ENCODE data around the gene NCK1. TPM values are rescaled to one million over a fixed set of nuclear protein-coding genes. Genes with fewer than 3 reads are reported as not detected.
"Not testable (repeated sequence)": the region's sequence is repeated elsewhere in the genome, so short reads cannot be mapped to it uniquely, and the experiment has no call there.

The NCK1 gene
- total and polyA plus RNA-seq, 9 donors: 24.2 to 34.6 (median 27.5) TPM

DNA sequence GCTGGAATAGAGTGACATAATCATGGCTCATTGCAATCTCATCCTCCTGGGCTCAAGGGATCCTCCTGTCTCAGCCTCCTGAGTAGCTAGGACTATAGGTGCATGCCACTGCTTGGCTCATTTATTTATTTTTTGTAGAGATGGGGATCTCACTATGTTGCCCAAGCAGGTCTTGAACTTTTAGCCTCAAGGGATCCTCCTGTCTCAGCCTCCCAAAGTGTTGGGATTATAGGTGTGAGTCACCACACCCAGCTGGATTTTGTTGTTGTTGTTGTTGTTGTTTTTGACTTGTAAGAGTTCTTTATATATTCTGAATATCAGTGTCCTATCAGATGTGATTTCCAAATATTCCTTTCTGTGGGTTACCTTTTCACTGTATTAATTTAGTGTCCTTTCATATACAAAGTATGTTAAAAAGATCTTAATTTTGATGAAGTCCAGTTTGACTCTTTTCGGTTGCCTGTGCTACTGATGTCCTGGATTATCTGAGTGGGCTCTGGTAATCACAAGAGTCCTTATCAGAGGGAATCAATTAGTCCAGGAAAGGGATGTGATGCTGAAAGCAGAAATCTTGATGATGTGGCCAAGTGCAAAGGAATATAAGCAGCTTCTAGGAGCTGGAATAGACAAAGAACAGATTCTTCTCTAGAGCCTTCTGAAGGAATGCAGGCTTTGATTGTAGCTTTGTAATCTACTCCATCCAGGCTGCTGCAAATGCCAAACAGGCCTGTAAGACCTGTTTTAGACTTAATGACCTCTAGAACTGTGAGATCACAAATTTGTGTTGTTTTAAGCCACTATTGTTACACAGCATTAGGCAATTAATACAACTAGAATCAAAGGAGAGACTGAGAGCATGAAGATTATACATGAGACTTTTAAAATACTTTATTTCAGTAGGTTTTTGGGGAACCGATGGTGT lies 30.2 kb downstream of the NCK1 start:
- Histone ChIP-seq H3K4me3 (ENCODE audit: low read length) (no peak overlapping the region), H3K4me1 (ENCODE audit: control insufficient read depth, insufficient read depth, low read length) (no peaks in the 10 kb centered on the region), H3K36me3 (ENCODE audit: control insufficient read depth, insufficient read depth, low read length) (peaks cover 5% of the 10 kb centered on the region), H3K27ac (ENCODE audit: low read length) (no peak overlapping the region), H3K9me3 (replicated peaks; ENCODE audit: control insufficient read depth, low read depth, low read length) (peaks cover 6% of the 10 kb centered on the region), H3K27me3 (ENCODE audit: control insufficient read depth, insufficient read depth, low read length) (no peaks in the 10 kb centered on the region)
- no peak for DNase-seq
- 0% methylated on average over 1 of the region's 2 CpGs for WGBS (ENCODE audit: insufficient coverage)

DNA sequence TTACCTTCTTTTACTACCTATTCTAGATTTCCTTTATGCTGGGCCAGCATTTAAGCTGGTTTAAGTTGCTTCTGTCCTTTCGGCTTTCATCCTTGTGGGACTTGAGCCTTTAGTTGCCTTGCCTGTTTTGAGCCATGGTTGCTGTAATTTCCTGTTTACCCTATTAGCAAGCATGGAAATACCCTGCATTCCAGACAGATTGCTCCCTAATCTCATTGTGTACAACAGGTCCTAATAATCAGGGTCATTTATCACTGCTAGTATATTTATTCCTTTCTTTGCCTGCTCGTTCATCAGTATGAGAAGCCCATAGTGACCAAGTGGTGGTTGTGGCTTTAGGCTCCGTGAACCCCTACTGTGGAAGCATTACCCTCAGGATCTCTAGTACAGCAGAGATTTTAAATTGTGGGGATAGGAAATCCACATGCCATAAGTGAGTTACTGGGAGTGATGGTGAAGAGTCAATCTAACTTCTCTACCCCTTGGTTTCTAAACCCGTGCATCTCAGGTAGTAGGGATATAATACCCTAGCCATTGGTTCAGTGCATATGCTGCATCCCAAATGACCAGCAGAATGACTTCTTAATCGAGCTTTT lies 31.9 kb downstream of the NCK1 start:
- no peak overlapping the region for H3K4me3 ChIP-seq (ENCODE audit: low read length)
- H3K27ac ChIP-seq (ENCODE audit: low read length): no peak overlapping the region
- no peaks in the 10 kb centered on the region for H3K27me3 ChIP-seq (ENCODE audit: control insufficient read depth, insufficient read depth, low read length)
- no peaks in the 10 kb centered on the region for H3K4me1 ChIP-seq (ENCODE audit: control insufficient read depth, insufficient read depth, low read length)
- DNase-seq: no peak
- peaks cover 6% of the 10 kb centered on the region for H3K9me3 ChIP-seq (replicated peaks; ENCODE audit: control insufficient read depth, low read depth, low read length)
- no CpG with 5 or more reads among the region's 5 CpGs for WGBS (ENCODE audit: insufficient coverage)
- H3K36me3 ChIP-seq (ENCODE audit: control insufficient read depth, insufficient read depth, low read length): peaks cover 5% of the 10 kb centered on the region

DNA sequence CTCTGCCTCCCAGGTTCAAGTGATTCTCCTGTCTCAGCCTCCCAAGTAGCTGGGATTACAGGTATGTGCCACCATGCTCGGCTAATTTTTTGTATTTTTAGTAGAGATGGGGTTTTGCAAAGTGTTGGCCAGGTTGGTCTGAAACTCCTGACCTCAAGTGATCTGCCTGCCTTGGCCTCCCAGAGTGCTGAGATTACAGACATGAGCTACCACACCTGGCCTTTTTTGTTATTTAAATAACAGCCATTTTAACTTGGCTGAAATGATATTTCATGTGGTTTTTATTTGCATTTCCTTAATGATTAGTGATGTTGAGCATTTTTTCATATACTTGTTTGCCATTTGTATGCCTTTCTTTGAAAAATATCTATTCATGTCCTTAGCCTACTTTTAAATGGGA lies 35.2 kb downstream of the NCK1 start:
- not testable (repeated sequence) for H3K4me3 ChIP-seq (ENCODE audit: low read length); H3K36me3 ChIP-seq (ENCODE audit: control insufficient read depth, insufficient read depth, low read length); H3K27ac ChIP-seq (ENCODE audit: low read length); H3K27me3 ChIP-seq (ENCODE audit: control insufficient read depth, insufficient read depth, low read length); H3K4me1 ChIP-seq (ENCODE audit: control insufficient read depth, insufficient read depth, low read length); DNase-seq
- peaks cover 14% of the 10 kb centered on the region for H3K9me3 ChIP-seq (replicated peaks; ENCODE audit: control insufficient read depth, low read depth, low read length)
- WGBS (ENCODE audit: insufficient coverage): no CpG with 5 or more reads among the region's 1 CpG

DNA sequence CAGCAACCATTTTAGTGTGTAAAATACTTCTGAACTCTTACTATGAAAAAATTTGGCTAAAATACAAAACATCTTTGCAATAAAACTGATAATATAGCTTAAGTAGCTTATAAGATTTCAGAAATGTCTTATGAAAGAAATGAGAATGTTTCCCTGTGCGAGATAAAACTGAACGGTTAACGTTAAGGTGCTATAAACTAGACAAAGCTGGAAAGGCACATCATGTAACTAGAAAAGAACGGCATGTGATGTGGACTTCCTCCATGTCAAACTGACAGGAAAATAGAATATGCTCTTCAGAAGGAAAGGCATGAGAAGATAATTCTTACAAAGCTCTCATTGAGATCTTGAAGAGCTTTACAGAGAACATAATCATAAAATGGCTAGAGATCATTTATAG lies 36.5 kb downstream of the NCK1 start:
- peaks cover 5% of the 10 kb centered on the region for H3K36me3 ChIP-seq (ENCODE audit: control insufficient read depth, insufficient read depth, low read length)
- no peak overlapping the region for H3K4me3 ChIP-seq (ENCODE audit: low read length)
- peaks cover 23% of the 10 kb centered on the region for H3K9me3 ChIP-seq (replicated peaks; ENCODE audit: control insufficient read depth, low read depth, low read length)
- H3K4me1 ChIP-seq (ENCODE audit: control insufficient read depth, insufficient read depth, low read length): no peaks in the 10 kb centered on the region
- no peaks in the 10 kb centered on the region for H3K27me3 ChIP-seq (ENCODE audit: control insufficient read depth, insufficient read depth, low read length)
- no peak for DNase-seq
- WGBS (ENCODE audit: insufficient coverage): 60% methylated on average over 2 of the region's 4 CpGs
- H3K27ac ChIP-seq (ENCODE audit: low read length): no peak overlapping the region

DNA sequence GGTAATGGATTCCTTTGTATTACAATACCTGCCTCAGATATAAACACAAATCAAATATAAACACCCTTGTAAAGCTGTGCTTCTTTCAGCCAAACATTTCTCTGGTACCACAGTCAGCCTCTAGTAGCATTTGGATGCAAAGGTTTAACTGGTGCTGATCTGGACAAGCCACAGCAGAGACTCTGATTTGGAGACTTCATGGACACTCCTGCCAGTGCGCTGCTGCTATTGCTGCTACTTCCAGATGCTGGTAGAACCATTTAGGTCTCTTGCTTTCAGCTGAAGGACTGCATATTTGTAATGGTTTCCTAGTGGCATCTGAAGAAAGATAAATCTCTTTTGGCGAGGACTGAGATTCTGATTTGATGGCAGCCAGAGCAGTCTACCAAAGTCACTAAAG lies 36.9 kb downstream of the NCK1 start:
- 100% methylated on average over 1 of the region's 2 CpGs for WGBS (ENCODE audit: insufficient coverage)
- Histone ChIP-seq H3K9me3 (replicated peaks; ENCODE audit: control insufficient read depth, low read depth, low read length) (peaks cover 28% of the 10 kb centered on the region), H3K4me1 (ENCODE audit: control insufficient read depth, insufficient read depth, low read length) (no peaks in the 10 kb centered on the region), H3K4me3 (ENCODE audit: low read length) (no peak overlapping the region), H3K36me3 (ENCODE audit: control insufficient read depth, insufficient read depth, low read length) (peaks cover 5% of the 10 kb centered on the region), H3K27ac (ENCODE audit: low read length) (no peak overlapping the region), H3K27me3 (ENCODE audit: control insufficient read depth, insufficient read depth, low read length) (no peaks in the 10 kb centered on the region)
- no peak for DNase-seq

DNA sequence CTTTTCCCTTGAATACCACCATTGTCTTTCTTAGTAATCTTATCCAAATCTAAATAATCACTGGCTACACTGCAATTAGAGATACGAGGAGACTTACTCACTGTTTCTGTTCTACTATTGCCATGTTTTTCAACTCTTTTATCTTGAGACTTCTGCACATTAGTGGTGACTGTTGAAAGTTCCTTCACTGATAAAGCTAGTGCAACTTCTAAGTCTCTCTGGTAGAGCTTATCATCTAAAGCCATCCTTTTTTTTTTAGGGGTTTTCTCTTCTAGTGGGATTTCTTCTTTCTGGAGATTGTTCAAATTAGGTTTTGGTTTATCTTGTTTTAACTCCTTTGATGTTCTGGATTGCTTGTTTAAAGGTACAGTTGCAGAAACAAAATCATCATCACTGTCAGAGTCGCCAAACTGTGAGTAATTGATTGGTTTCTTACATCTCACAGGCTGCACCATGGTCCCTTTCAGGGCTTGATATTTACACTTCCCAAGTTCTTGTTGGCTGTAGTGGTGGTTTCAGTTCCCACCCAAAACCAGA lies 37.7 kb downstream of the NCK1 start:
- Histone ChIP-seq H3K27ac (ENCODE audit: low read length) (no peak overlapping the region), H3K27me3 (ENCODE audit: control insufficient read depth, insufficient read depth, low read length) (no peaks in the 10 kb centered on the region), H3K36me3 (ENCODE audit: control insufficient read depth, insufficient read depth, low read length) (peaks cover 5% of the 10 kb centered on the region), H3K4me3 (ENCODE audit: low read length) (no peak overlapping the region), H3K9me3 (replicated peaks; ENCODE audit: control insufficient read depth, low read depth, low read length) (peaks cover 34% of the 10 kb centered on the region), H3K4me1 (ENCODE audit: control insufficient read depth, insufficient read depth, low read length) (no peaks in the 10 kb centered on the region)
- DNase-seq: no peak
- WGBS (ENCODE audit: insufficient coverage): no CpG with 5 or more reads among the region's 2 CpGs

DNA sequence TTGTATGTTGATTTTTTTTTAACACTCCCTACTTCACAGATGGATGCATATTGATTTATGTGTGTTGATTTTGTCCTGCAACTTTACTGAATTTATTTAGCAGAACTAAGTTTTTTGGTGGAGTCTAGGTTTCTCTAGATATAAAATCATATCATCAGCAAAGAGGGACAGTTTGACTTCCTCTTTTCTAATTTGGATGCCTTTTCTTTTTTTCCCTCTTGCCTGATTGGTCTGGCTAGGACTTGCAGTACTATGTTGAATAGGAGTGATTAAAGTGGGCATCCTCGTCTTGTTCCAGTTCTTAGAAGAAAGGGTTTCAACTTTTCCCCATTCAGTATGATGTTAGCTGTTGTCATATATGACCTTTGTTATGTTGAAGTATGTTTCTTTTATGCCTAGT lies 38.7 kb downstream of the NCK1 start:
- H3K36me3 ChIP-seq (ENCODE audit: control insufficient read depth, insufficient read depth, low read length); H3K4me3 ChIP-seq (ENCODE audit: low read length); H3K27ac ChIP-seq (ENCODE audit: low read length); H3K27me3 ChIP-seq (ENCODE audit: control insufficient read depth, insufficient read depth, low read length); DNase-seq; H3K4me1 ChIP-seq (ENCODE audit: control insufficient read depth, insufficient read depth, low read length): not testable (repeated sequence)
- no CpG with 5 or more reads among the region's 1 CpG for WGBS (ENCODE audit: insufficient coverage)
- H3K9me3 ChIP-seq (replicated peaks; ENCODE audit: control insufficient read depth, low read depth, low read length): peaks cover 44% of the 10 kb centered on the region

DNA sequence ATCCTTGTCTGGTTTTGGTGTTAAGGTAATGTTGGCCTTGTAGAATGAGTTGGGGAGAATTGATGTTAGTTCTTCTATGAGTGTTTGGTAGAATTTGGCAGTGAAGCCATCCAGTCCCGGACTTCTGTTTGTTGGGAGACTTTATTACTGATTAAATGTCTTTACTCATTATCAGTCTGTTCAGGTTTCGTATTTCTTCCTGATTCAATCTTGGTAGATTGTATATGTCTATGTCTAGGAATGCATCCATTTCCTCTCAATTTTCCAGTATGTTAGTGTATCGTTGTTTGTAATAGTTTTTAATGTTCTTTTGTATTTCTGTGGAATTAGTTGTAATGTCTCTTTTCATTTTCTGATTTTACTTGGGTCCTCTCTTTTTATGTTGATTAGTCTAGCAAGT lies 39.4 kb downstream of the NCK1 start:
- Histone ChIP-seq H3K27me3 (ENCODE audit: control insufficient read depth, insufficient read depth, low read length) (no peaks in the 10 kb centered on the region), H3K4me1 (ENCODE audit: control insufficient read depth, insufficient read depth, low read length) (no peaks in the 10 kb centered on the region), H3K27ac (ENCODE audit: low read length) (no peak overlapping the region), H3K36me3 (ENCODE audit: control insufficient read depth, insufficient read depth, low read length) (peaks cover 3% of the 10 kb centered on the region), H3K4me3 (ENCODE audit: low read length) (no peak overlapping the region), H3K9me3 (replicated peaks; ENCODE audit: control insufficient read depth, low read depth, low read length) (peaks cover 44% of the 10 kb centered on the region)
- no peak for DNase-seq
- WGBS (ENCODE audit: insufficient coverage): no CpG with 5 or more reads among the region's 3 CpGs

DNA sequence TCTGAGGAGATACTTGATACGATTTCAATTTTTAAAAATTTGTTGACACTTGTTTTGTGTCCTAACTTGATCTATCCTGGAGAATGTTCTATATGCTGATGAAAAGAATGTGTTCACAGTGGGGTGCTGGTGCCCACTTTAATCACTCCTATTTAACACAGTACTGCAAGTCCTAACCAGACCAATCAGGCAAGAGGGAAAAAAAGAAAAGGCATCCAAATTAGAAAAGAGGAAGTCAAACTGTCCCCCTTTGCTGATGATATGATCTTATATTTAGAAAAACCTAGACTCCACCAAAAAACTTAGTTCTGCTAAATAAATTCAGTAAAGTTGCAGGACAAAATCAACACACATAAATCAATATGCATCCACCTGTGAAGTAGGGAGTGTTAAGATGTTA lies 40.5 kb downstream of the NCK1 start:
- H3K36me3 ChIP-seq (ENCODE audit: control insufficient read depth, insufficient read depth, low read length); H3K27ac ChIP-seq (ENCODE audit: low read length); H3K4me1 ChIP-seq (ENCODE audit: control insufficient read depth, insufficient read depth, low read length); H3K27me3 ChIP-seq (ENCODE audit: control insufficient read depth, insufficient read depth, low read length); DNase-seq; H3K4me3 ChIP-seq (ENCODE audit: low read length): not testable (repeated sequence)
- H3K9me3 ChIP-seq (replicated peaks; ENCODE audit: control insufficient read depth, low read depth, low read length): peaks cover 46% of the 10 kb centered on the region
- WGBS (ENCODE audit: insufficient coverage): no CpG with 5 or more reads among the region's 1 CpG

DNA sequence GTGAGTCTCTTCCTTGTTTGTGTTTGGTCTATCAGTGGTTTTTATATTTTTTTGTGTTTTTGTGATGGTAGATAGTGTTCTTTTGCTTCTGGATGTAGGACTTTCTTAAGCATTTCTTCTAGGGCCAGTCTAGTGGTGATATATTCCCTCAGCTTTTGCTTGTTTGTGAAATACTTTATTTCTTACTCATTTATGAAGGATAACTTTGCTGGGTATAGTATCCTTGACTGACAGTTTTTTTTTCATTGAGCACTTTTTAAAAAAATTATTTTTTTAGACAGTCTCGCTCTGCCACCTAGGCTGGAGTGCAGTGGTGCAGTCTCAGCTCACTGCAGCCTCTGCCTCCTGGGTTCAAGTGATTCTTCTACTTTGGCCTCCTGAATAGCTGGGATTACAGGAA lies 41.9 kb downstream of the NCK1 start:
- no peaks in the 10 kb centered on the region for H3K4me1 ChIP-seq (ENCODE audit: control insufficient read depth, insufficient read depth, low read length)
- no peak overlapping the region for H3K4me3 ChIP-seq (ENCODE audit: low read length)
- no peak for DNase-seq
- no peaks in the 10 kb centered on the region for H3K36me3 ChIP-seq (ENCODE audit: control insufficient read depth, insufficient read depth, low read length)
- H3K27ac ChIP-seq (ENCODE audit: low read length): no peak overlapping the region
- no peaks in the 10 kb centered on the region for H3K27me3 ChIP-seq (ENCODE audit: control insufficient read depth, insufficient read depth, low read length)
- H3K9me3 ChIP-seq (replicated peaks; ENCODE audit: control insufficient read depth, low read depth, low read length): peaks cover 46% of the 10 kb centered on the region
- WGBS (ENCODE audit: insufficient coverage): 0% methylated on average over 1 of the region's 1 CpG

Measured in muscle of leg (tissue), 11 donors.